Lower leg skin (tissue), 3 donors: ENCODE measurements around the gene FLG.

Source experiments
- CTCF ChIP-seq, 3 donors: fragments of 450-650 bp; IDR thresholded peaks; one replicate each; pipeline ENCODE4 v1.5.1; 2016; ENCODE audit warnings: antibody characterized with exemption in 3 of 3, mild to moderate bottlenecking in 3 of 3, moderate library complexity in 2 of 3
- POLR2A ChIP-seq, 2 donors: fragments of 450-650 bp; IDR thresholded peaks; one replicate each; pipeline ENCODE4 v1.6.1; 2016 to 2017; ENCODE audit warnings: antibody characterized with exemption in 2 of 2, mild to moderate bottlenecking in 1 of 2, moderate library complexity in 1 of 2

- no peak for TF ChIP-seq CTCF (IDR thresholded peaks at IDR 0.05)
- TF ChIP-seq POLR2A (IDR thresholded peaks at IDR 0.05), result no peak
Observed at GRCh38 chr1:152343006-152343405, 18.0 kb upstream of the FLG start.
